Thyroid gland (tissue), 4 donors: ENCODE results near the gene GALNT2.

Experiments
- CTCF ChIP-seq, 6 experiments: fragments of 200-600 bp in 3 of 6; fragments of 450-650 bp in 3 of 6; sonication (generic) in 3 of 6; IDR thresholded peaks; one replicate each; pipeline ENCODE4 v1.5.1; 2016 to 2019; ENCODE audit warnings: antibody characterized with exemption in 6 of 6, mild to moderate bottlenecking in 2 of 6, inconsistent platforms in 1 of 6, moderate library complexity in 1 of 6
- POLR2A ChIP-seq, 2 donors: fragments of 450-650 bp; IDR thresholded peaks; one replicate each; pipeline ENCODE4 v1.6.1; 2017; ENCODE audit warnings: antibody characterized with exemption in 2 of 2, mild to moderate bottlenecking in 2 of 2, moderate library complexity in 1 of 2

- TF ChIP-seq CTCF (IDR thresholded peaks at IDR 0.05) (no peak), POLR2A (IDR thresholded peaks at IDR 0.05) (no peak)
These were observed 254.3 kb downstream of the GALNT2 start for GRCh38 chr1:230321341-230321740.
